SKM-1 treated with dmso at 0.1 percent for 144 hours (cell line): ENCODE measurements around the gene PTMA.
"Not testable (repeated sequence)": the region's sequence is repeated elsewhere in the genome, so short reads cannot be mapped to it uniquely, and the experiment has no call there.

Experiments used
- DNase-seq: peaks from one replicate; lab custom pipeline; 2025; ENCODE audit not compliant: unreplicated experiment; lab: John Stamatoyannopoulos, UW

The PTMA gene

GRCh38 chr2:231749016-231749415 is 40.7 kb downstream of the PTMA start:
- DNase-seq: not testable (repeated sequence)

- no peak for DNase-seq
These were observed 42.9 kb downstream of the PTMA start for GRCh38 chr2:231751042-231751815.

DNA sequence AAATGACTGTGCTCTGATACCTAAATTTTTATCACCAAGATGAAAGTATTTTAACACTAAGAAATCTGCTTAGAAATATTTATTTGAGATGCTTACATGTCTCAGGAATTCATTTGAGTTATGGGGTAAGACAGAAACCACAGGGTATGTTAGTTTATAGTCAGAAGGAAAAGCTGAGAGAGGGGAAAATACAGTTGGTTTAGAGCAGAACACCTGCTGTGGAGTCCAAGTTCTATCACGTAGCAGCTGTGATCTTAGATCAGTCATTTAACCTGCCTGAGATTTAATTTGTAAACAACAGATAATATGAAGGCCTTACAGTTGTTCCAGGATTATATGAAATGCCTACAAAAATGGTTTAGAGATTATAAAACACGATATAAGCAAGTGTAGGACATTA is 43.7 kb downstream of the PTMA start:
- DNase-seq: no peak

DNA sequence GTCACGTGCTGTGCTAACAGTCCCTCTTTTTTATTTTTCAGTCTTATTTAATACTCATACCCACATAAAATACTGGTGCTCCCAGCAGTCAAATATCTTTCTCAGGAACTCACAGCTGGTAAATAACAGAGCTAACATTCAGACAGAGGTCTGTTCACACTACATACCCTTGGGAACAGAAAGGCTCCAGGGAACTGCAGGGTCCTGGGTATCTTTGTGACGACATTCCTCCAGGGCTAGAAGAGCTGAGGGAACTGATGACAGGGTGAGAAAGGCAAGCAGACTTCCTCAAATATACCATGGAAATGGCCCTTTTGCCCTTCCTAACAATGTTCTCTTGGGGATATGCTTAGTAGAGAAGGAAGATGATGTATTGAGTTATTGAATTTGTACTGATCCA is 53.4 kb downstream of the PTMA start:
- DNase-seq: no peak
